DND-41 (cell line): ENCODE measurements around the gene PTPRE.

Experiments
- ATAC-seq: fragments of 200-7000 bp; cut with Tn5 transposase; 3 replicates; pipeline ENCODE4 v1.9.1; 2021; ENCODE audit warnings: low read depth; ENCODE audit not compliant: insufficient read depth
- DNase-seq: peaks from one replicate; pipeline ENCODE4 v3.0.0-alpha.2; 2020
- H2AFZ ChIP-seq: 2 replicates; pipeline ENCODE4 v1.6.0; 2012; ENCODE audit warnings: low read depth, low read length
- H3K27ac ChIP-seq: 2 replicates; pipeline ENCODE4 v1.5.1; 2012; ENCODE audit warnings: low read length, inconsistent platforms
- H3K27me3 ChIP-seq: fragments of 200-600 bp; sonication (generic); 2 replicates; pipeline ENCODE4 v1.6.0; 2012; ENCODE audit warnings: low read length, mild to moderate bottlenecking, inconsistent platforms; ENCODE audit not compliant: insufficient read depth, poor library complexity
- H3K36me3 ChIP-seq: 2 replicates; pipeline ENCODE4 v1.5.1; 2012; ENCODE audit warnings: low read length, inconsistent platforms; ENCODE audit not compliant: insufficient read depth
- H3K4me1 ChIP-seq: 2 replicates; pipeline ENCODE4 v1.5.1; 2012; ENCODE audit warnings: mild to moderate bottlenecking, low read length; ENCODE audit not compliant: insufficient read depth
- H3K4me2 ChIP-seq: 2 replicates; pipeline ENCODE4 v1.6.0; 2012; ENCODE audit warnings: mild to moderate bottlenecking, moderate library complexity, low read length, inconsistent platforms; ENCODE audit not compliant: insufficient read depth
- H3K4me3 ChIP-seq, 2 experiments: fragments of 200-600 bp in 1 of 2; shearing (Covaris generic) in 1 of 2; 2 replicates each; pipeline ENCODE4 v1.5.1; 2012 to 2016; ENCODE audit warnings: inconsistent platforms in 2 of 2, low read length in 2 of 2, mild to moderate bottlenecking in 2 of 2, low read depth in 1 of 2, moderate library complexity in 1 of 2
- H3K79me2 ChIP-seq: 2 replicates; pipeline ENCODE4 v1.6.0; 2012; ENCODE audit warnings: low read length, inconsistent platforms; ENCODE audit not compliant: insufficient read depth
- H3K9ac ChIP-seq: 2 replicates; pipeline ENCODE4 v1.6.0; 2012; ENCODE audit warnings: low read depth, mild to moderate bottlenecking, inconsistent platforms, low read length, moderate library complexity
- H3K9me3 ChIP-seq: 2 replicates; pipeline ENCODE4 v1.5.1; 2012; ENCODE audit warnings: low read length, moderate library complexity, mild to moderate bottlenecking, inconsistent platforms; ENCODE audit not compliant: insufficient read depth, severe bottlenecking
- H4K20me1 ChIP-seq: 2 replicates; pipeline ENCODE4 v1.6.0; 2012; ENCODE audit warnings: low read length; ENCODE audit not compliant: insufficient read depth
- EZH2 ChIP-seq: IDR thresholded peaks from 3 replicates; pipeline ENCODE4 v1.6.1; 2012; ENCODE audit warnings: borderline replicate concordance, low read depth, mild to moderate bottlenecking, moderate library complexity, low read length, inconsistent platforms; ENCODE audit not compliant: severe bottlenecking
- TF ChIP-seq, protein P1 (sequence below): IDR thresholded peaks from 2 replicates; pipeline ENCODE4 v1.5.1; 2012; ENCODE audit warnings: borderline replicate concordance, low read length, moderate library complexity, mild to moderate bottlenecking; ENCODE audit not compliant: poor library complexity, severe bottlenecking; ENCODE audit errors: extremely low read depth

The PTPRE gene

DNA sequence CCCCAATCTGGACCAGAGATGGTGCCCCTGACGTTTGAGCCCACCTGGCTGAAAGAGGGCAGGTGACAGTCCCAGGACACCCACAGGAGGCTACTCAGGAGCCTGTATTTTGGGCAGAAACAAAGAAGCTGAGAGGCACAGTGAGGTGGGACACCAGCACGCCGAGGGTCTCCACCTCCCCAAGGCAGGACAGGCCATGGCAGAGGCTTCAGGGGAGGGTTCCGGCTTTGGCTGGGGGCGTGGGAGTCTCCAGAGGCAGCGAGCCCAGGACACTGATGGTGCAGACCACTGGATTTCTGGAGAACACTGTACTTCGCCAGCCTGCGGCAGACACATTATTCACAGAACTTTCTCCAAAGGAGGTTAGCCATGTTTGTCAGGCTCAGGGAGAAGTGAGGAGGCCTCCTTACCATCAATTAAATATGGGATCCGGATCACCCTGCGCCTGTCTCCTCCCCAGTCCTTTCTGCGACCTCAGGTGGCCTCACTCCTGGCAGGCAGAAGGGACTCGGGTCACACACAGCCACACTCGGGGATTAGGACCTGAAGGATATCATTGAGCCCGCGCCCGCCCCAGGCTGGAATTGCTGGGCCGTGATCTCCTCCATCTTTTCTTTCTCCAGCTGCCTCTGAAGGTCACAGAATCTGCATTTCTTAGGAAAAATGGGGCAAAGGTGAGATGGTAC, 121.1 kb downstream of the PTPRE start:
- no peak overlapping the region for H3K4me2 ChIP-seq
- no peaks in the 10 kb centered on the region for H3K27me3 ChIP-seq
- no peak overlapping the region for H3K4me3 ChIP-seq
- no peaks in the 10 kb centered on the region for H3K79me2 ChIP-seq
- peaks cover 14% of the 10 kb centered on the region for H3K4me1 ChIP-seq
- no peak for TF ChIP-seq EZH2
- TF ChIP-seq, protein P1, sequence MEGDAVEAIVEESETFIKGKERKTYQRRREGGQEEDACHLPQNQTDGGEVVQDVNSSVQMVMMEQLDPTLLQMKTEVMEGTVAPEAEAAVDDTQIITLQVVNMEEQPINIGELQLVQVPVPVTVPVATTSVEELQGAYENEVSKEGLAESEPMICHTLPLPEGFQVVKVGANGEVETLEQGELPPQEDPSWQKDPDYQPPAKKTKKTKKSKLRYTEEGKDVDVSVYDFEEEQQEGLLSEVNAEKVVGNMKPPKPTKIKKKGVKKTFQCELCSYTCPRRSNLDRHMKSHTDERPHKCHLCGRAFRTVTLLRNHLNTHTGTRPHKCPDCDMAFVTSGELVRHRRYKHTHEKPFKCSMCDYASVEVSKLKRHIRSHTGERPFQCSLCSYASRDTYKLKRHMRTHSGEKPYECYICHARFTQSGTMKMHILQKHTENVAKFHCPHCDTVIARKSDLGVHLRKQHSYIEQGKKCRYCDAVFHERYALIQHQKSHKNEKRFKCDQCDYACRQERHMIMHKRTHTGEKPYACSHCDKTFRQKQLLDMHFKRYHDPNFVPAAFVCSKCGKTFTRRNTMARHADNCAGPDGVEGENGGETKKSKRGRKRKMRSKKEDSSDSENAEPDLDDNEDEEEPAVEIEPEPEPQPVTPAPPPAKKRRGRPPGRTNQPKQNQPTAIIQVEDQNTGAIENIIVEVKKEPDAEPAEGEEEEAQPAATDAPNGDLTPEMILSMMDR: no peak
- ATAC-seq (no peak), DNase-seq (no peak)
- H3K9me3 ChIP-seq: no peaks in the 10 kb centered on the region
- no peaks in the 10 kb centered on the region for H4K20me1 ChIP-seq
- H3K36me3 ChIP-seq: no peaks in the 10 kb centered on the region
- H3K27ac ChIP-seq: no peak overlapping the region
- H2AFZ ChIP-seq: no peak overlapping the region
- no peak overlapping the region for H3K9ac ChIP-seq

DNA sequence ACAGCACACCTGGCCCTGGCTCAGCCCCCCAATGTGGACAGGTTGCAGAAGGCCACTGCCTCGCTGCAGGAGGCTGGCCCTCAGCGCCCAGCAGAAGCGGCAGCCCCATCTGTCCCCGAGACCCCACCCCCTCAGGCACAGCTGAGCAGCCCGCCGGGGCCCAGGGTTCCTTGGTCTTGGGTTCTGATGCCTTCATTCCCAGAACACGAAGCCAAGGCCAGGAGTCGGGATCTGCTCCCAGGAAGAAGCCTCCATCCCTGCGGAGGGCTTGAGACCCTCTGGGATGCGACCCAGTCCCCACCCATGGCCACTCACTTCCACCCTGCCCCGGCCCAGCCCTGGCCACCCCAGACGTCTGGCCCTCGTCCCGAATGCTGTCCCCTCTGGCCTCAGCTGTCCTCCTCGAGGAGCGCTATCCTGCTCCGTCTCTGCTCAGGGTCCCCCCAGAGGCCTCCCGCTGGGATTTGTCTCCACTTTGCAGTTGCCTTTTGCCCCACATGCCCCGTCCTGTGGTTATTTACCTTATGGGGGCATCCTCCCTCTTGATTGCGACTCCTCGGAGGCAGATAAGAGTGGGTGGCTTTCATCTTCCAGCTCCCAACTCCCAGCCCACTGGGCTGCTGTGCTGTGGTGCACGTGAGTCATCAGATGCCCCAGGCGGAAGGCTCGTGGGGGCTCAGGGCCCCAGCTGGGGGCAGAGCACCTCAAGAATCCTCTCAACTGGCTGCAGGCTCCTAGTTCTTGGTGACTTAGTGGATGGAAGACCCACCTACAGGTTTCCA, 121.8 kb downstream of the PTPRE start:
- H3K79me2 ChIP-seq: no peaks in the 10 kb centered on the region

DNA sequence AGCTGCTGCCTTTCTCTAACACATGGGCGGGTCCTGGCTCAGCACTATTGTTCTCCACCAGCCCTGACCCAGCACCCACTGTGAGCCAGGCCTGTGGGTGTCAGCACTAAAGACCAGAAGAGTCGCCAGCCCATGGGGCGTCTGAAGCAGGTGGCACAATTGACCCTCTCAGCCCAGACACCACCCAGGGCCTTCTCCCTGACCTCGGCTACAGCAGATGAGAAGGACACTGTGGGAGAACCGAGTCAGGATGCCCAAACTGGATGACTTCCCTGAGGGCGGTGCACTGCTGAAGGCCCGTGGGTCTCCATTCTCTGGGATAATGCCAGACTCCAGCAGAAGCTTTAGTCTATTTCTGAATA, 122.4 kb downstream of the PTPRE start:
- Histone ChIP-seq H3K79me2 (no peaks in the 10 kb centered on the region), H4K20me1 (no peaks in the 10 kb centered on the region), H3K4me3 (no peak overlapping the region), H3K27me3 (no peaks in the 10 kb centered on the region), H3K27ac (no peak overlapping the region), H3K9ac (no peak overlapping the region), H3K4me2 (no peak overlapping the region), H3K4me1 (peaks cover 14% of the 10 kb centered on the region), H3K9me3 (no peaks in the 10 kb centered on the region), H2AFZ (no peak overlapping the region), H3K36me3 (no peaks in the 10 kb centered on the region)
- DNase-seq (no peak), ATAC-seq (no peak)
- TF ChIP-seq, protein P1: no peak
- TF ChIP-seq EZH2: no peak

More for the DNA sequence above, 121.8 kb downstream of the PTPRE start:
- DNase-seq: no peak
- Histone ChIP-seq H3K9me3 (no peaks in the 10 kb centered on the region), H3K36me3 (no peaks in the 10 kb centered on the region), H3K9ac (no peak overlapping the region), H3K4me1 (peaks cover 14% of the 10 kb centered on the region), H3K4me2 (no peak overlapping the region), H3K27me3 (no peaks in the 10 kb centered on the region), H2AFZ (no peak overlapping the region), H3K27ac (no peak overlapping the region), H4K20me1 (no peaks in the 10 kb centered on the region), H3K4me3 (no peak overlapping the region)
- no peak for ATAC-seq
- TF ChIP-seq EZH2: no peak
- TF ChIP-seq, protein P1: no peak
